SK-N-SH (cell line): ENCODE results near the gene ASTL.

Experiments used
- EZH2phosphoT487 ChIP-seq: fragments of 200-600 bp; sonication (generic); IDR thresholded peaks from 2 replicates; pipeline ENCODE4 v1.6.1; 2017; ENCODE audit warnings: low read depth, mixed run types, mild to moderate bottlenecking, antibody characterized with exemption, moderate library complexity, borderline replicate concordance
- GABPA ChIP-seq: IDR thresholded peaks from 2 replicates; pipeline ENCODE4 v1.4.0; 2012; ENCODE audit warnings: low read depth, mild to moderate bottlenecking
- NFIC ChIP-seq: IDR thresholded peaks from 2 replicates; pipeline ENCODE4 v1.4.0; 2012; ENCODE audit warnings: borderline replicate concordance
- POLR2AphosphoS5 ChIP-seq: IDR thresholded peaks from 2 replicates; pipeline ENCODE4 v1.6.1; 2012; ENCODE audit warnings: low read depth, low read length
- TF ChIP-seq, protein P1 (sequence below): IDR thresholded peaks from 2 replicates; pipeline ENCODE4 v1.4.0; 2012; ENCODE audit warnings: low read depth, borderline replicate concordance
- TF ChIP-seq, protein P2 (sequence below): fragments of 200-600 bp; sonication (generic); IDR thresholded peaks from 2 replicates; pipeline ENCODE4 v1.6.1; 2017; ENCODE audit warnings: antibody characterized with exemption, mild to moderate bottlenecking, moderate library complexity
- TF ChIP-seq, protein P3 (sequence below): IDR thresholded peaks from 2 replicates; pipeline ENCODE4 v1.4.0; 2012; ENCODE audit warnings: low read depth

DNA sequence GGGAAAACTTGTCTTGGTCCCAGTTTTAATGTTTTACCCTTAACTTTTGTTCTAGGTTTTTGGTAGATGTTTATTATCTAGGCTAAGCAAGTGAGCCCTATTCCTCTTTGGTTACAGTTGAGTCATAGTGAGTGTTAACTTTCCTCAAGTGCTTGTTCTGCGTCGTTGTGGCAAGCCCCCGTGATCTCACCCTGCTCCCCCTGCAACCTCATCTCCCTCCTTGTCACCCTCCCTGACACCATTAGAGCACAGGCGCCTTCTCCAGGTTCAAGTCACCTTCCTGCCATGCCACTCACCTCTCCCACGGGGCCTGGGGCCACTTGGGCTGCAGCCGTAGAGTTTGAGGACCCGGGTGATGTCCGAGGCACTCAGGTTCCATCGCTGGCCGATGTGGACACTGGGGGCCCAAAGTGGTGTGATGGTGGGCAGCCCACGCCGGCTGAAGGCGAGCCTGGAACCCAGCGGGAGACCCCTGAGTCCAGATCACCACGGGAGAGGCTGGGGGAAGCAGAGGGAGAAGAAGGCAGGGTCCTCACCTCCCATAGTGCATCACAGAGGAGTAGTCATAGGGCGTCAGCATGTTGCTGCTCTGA lies 8.7 kb downstream of the ASTL start:
- TF ChIP-seq, protein P1, sequence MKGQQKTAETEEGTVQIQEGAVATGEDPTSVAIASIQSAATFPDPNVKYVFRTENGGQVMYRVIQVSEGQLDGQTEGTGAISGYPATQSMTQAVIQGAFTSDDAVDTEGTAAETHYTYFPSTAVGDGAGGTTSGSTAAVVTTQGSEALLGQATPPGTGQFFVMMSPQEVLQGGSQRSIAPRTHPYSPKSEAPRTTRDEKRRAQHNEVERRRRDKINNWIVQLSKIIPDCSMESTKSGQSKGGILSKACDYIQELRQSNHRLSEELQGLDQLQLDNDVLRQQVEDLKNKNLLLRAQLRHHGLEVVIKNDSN, result no peak
- TF ChIP-seq, protein P2, sequence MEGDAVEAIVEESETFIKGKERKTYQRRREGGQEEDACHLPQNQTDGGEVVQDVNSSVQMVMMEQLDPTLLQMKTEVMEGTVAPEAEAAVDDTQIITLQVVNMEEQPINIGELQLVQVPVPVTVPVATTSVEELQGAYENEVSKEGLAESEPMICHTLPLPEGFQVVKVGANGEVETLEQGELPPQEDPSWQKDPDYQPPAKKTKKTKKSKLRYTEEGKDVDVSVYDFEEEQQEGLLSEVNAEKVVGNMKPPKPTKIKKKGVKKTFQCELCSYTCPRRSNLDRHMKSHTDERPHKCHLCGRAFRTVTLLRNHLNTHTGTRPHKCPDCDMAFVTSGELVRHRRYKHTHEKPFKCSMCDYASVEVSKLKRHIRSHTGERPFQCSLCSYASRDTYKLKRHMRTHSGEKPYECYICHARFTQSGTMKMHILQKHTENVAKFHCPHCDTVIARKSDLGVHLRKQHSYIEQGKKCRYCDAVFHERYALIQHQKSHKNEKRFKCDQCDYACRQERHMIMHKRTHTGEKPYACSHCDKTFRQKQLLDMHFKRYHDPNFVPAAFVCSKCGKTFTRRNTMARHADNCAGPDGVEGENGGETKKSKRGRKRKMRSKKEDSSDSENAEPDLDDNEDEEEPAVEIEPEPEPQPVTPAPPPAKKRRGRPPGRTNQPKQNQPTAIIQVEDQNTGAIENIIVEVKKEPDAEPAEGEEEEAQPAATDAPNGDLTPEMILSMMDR, result no peak
- TF ChIP-seq EZH2phosphoT487, result no peak
- TF ChIP-seq POLR2AphosphoS5, result no peak
- TF ChIP-seq NFIC, result no peak
- no peak for TF ChIP-seq GABPA
- TF ChIP-seq, protein P3, sequence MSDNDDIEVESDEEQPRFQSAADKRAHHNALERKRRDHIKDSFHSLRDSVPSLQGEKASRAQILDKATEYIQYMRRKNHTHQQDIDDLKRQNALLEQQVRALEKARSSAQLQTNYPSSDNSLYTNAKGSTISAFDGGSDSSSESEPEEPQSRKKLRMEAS, result no peak
